Endodermal cell (in vitro differentiated cells): ENCODE results near the gene PLAAT1. TPM values are rescaled to one million over a fixed set of nuclear protein-coding genes. Genes with fewer than 3 reads are reported as not detected.

Experiments used
- DNase-seq: peaks from one replicate; pipeline ENCODE4 v3.0.0-alpha.2; 2017
- H3K27ac ChIP-seq: 2 replicates; pipeline ENCODE4 v1.5.1; 2013; ENCODE audit warnings: mild to moderate bottlenecking, low read depth, low read length, moderate library complexity
- H3K27me3 ChIP-seq: 2 replicates; pipeline ENCODE4 v1.6.1; 2013; ENCODE audit warnings: mild to moderate bottlenecking, low read length, moderate library complexity; ENCODE audit not compliant: insufficient read depth, control insufficient read depth, poor library complexity, severe bottlenecking
- H3K36me3 ChIP-seq: 2 replicates; pipeline ENCODE4 v1.7.0; 2013; ENCODE audit warnings: mild to moderate bottlenecking, low read length, moderate library complexity; ENCODE audit not compliant: control insufficient read depth, insufficient read depth
- H3K4me1 ChIP-seq: one replicate; pipeline ENCODE4 v1.7.0; 2013; ENCODE audit warnings: low read length; ENCODE audit not compliant: control insufficient read depth, insufficient read depth
- H3K4me3 ChIP-seq: 2 replicates; pipeline ENCODE4 v1.5.1; 2013; ENCODE audit warnings: mild to moderate bottlenecking, low read length, moderate library complexity
- H3K9ac ChIP-seq: 2 replicates; pipeline ENCODE4 v1.6.1; 2013; ENCODE audit warnings: mild to moderate bottlenecking, low read length, moderate library complexity; ENCODE audit not compliant: poor library complexity, severe bottlenecking; ENCODE audit errors: extremely low read depth
- H3K9me3 ChIP-seq: 2 replicates; pipeline ENCODE4 v1.6.1; 2013; ENCODE audit warnings: mild to moderate bottlenecking, low read length, moderate library complexity; ENCODE audit not compliant: control insufficient read depth
- H3K27ac Mint-ChIP-seq: 2 replicates; pipeline ENCODE4 v1.8.0; 2020; ENCODE audit warnings: mixed read lengths
- H3K27me3 Mint-ChIP-seq: 2 replicates; pipeline ENCODE4 v1.8.0; 2021; ENCODE audit warnings: mild to moderate bottlenecking, mixed read lengths; ENCODE audit not compliant: insufficient read depth
- H3K36me3 Mint-ChIP-seq: 2 replicates; pipeline ENCODE4 v1.8.0; 2020; ENCODE audit warnings: low read depth, mixed read lengths
- H3K4me1 Mint-ChIP-seq: 2 replicates; pipeline ENCODE4 v1.8.0; 2020; ENCODE audit warnings: mixed read lengths
- H3K4me3 Mint-ChIP-seq: 2 replicates; pipeline ENCODE4 v1.8.0; 2020; ENCODE audit warnings: mild to moderate bottlenecking, moderate library complexity, mixed read lengths
- H3K9me3 Mint-ChIP-seq: 2 replicates; pipeline ENCODE4 v1.8.0; 2020; ENCODE audit warnings: mild to moderate bottlenecking, mixed read lengths
- WGBS, 2 experiments: methylation state at CpG; one replicate each; pipeline versions ENCODE4 v1.1.5 to v1.1.7; 2013; ENCODE audit warnings: missing lambda C conversion rate in 2 of 2, mixed read lengths in 1 of 2; ENCODE audit not compliant: insufficient coverage in 1 of 2, insufficient read length in 1 of 2; 5-methylcytosine and 5-hydroxymethylcytosine counted together
- total RNA-seq, 2 donors: library from RNA; stranded (reverse); fragmentation: NEBNext Ultra II Directional in 1 of 2; extraction: Animal tissue kit (Norgen Biotek cat#: 25700) in 1 of 2; gene quantifications; 2 replicates in 1 of 2; 3 replicates in 1 of 2; pipeline ENCODE4 v1.2.1, GENCODE V29; 2021
- TF ChIP-seq, protein P1 (sequence below): fragments of 200-600 bp; sonication (generic); conservative IDR thresholded peaks from 2 replicates; pipeline ENCODE4 v1.5.0; 2021; ENCODE audit warnings: antibody characterized with exemption, mild to moderate bottlenecking

Gene PLAAT1
- total RNA-seq, 2 donors from 2014 or later: 3.1 to 4.9 TPM

- WGBS, 2 experiments: 100% methylated on average over 1 of the region's 1 CpG
- Histone ChIP-seq H3K27me3 (no peaks in the 10 kb centered on the region), H3K9ac (no peak overlapping the region), H3K36me3 (no peaks in the 10 kb centered on the region), H3K9me3 (no peaks in the 10 kb centered on the region), H3K27ac (no peak overlapping the region), H3K4me1 (no peaks in the 10 kb centered on the region), H3K4me3 (no peak overlapping the region)
- no peak for DNase-seq
- Mint-ChIP-seq H3K27me3 (no peaks in the 10 kb centered on the region), H3K36me3 (no peaks in the 10 kb centered on the region), H3K4me3 (no peak overlapping the region), H3K27ac (no peak overlapping the region), H3K9me3 (peaks cover under 1% of the 10 kb centered on the region), H3K4me1 (peaks cover 27% of the 10 kb centered on the region)
- TF ChIP-seq, protein P1, sequence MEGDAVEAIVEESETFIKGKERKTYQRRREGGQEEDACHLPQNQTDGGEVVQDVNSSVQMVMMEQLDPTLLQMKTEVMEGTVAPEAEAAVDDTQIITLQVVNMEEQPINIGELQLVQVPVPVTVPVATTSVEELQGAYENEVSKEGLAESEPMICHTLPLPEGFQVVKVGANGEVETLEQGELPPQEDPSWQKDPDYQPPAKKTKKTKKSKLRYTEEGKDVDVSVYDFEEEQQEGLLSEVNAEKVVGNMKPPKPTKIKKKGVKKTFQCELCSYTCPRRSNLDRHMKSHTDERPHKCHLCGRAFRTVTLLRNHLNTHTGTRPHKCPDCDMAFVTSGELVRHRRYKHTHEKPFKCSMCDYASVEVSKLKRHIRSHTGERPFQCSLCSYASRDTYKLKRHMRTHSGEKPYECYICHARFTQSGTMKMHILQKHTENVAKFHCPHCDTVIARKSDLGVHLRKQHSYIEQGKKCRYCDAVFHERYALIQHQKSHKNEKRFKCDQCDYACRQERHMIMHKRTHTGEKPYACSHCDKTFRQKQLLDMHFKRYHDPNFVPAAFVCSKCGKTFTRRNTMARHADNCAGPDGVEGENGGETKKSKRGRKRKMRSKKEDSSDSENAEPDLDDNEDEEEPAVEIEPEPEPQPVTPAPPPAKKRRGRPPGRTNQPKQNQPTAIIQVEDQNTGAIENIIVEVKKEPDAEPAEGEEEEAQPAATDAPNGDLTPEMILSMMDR: no peak
These were observed 60.4 kb downstream of the PLAAT1 start for GRCh38 chr3:193301433-193301832.

DNA sequence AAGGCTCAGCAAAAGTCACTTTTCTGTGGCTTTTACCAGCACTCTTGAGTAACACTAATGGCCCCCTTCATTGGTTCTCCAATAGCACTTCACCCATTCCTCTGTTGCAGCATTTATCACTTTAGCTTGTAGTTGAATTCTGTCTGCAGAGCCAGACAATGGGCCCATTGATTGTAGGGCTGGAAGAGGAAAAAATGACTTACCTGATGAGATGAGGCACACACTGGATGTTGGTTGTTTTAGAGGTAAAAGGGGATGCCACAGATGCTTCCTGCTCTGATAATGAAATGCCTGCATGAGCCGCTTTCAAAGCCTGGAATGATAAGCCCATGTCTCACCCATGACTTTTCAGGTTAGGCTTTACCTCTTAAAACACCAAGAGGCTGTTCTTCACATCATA, 64.3 kb downstream of the PLAAT1 start:
- Mint-ChIP-seq H3K36me3 (no peaks in the 10 kb centered on the region), H3K4me1 (peaks cover 27% of the 10 kb centered on the region), H3K27me3 (no peaks in the 10 kb centered on the region), H3K9me3 (no peaks in the 10 kb centered on the region), H3K4me3 (no peak overlapping the region), H3K27ac (no peak overlapping the region)
- 89 to 100% methylated on average over 1 of the region's 1 CpG for WGBS, 2 experiments
- Histone ChIP-seq H3K9me3 (no peaks in the 10 kb centered on the region), H3K36me3 (no peaks in the 10 kb centered on the region), H3K4me3 (no peak overlapping the region), H3K4me1 (no peaks in the 10 kb centered on the region), H3K27ac (no peak overlapping the region), H3K9ac (no peak overlapping the region), H3K27me3 (no peaks in the 10 kb centered on the region)
- DNase-seq: no peak
- TF ChIP-seq, protein P1: no peak

- TF ChIP-seq, protein P1: no peak
- H3K9ac ChIP-seq: no peak overlapping the region
- no peak overlapping the region for H3K4me3 ChIP-seq
- no peak for DNase-seq
- H3K36me3 Mint-ChIP-seq: no peaks in the 10 kb centered on the region
- H3K27me3 ChIP-seq: no peaks in the 10 kb centered on the region
- H3K4me3 Mint-ChIP-seq: no peak overlapping the region
- H3K4me1 Mint-ChIP-seq: peaks cover 6% of the 10 kb centered on the region
- no peaks in the 10 kb centered on the region for H3K9me3 ChIP-seq
- H3K9me3 Mint-ChIP-seq: no peaks in the 10 kb centered on the region
- WGBS, 2 experiments: 93 to 100% methylated on average over 3 to 6 of the region's 6 CpGs
- no peak overlapping the region for H3K27ac ChIP-seq
- no peaks in the 10 kb centered on the region for H3K36me3 ChIP-seq
- H3K4me1 ChIP-seq: peaks cover 3% of the 10 kb centered on the region
- no peaks in the 10 kb centered on the region for H3K27me3 Mint-ChIP-seq
- H3K27ac Mint-ChIP-seq: no peak overlapping the region
These were observed 70.1 kb downstream of the PLAAT1 start for GRCh38 chr3:193310914-193311723.
